Prostate gland (tissue), 2 donors: Measurements from ENCODE around the gene FABP2.
"Not testable (repeated sequence)": the region's sequence is repeated elsewhere in the genome, so short reads cannot be mapped to it uniquely, and the experiment has no call there.

Experiments
- POLR2A ChIP-seq: fragments of 450-650 bp; IDR thresholded peaks from one replicate; pipeline ENCODE4 v1.6.1; 2016; ENCODE audit warnings: antibody characterized with exemption, mild to moderate bottlenecking
- POLR2AphosphoS5 ChIP-seq: sonication (generic); formaldehyde crosslinking; IDR thresholded peaks from one replicate; pipeline ENCODE4 v1.6.1; 2017; ENCODE audit warnings: antibody characterized with exemption
- TF ChIP-seq, protein P1 (sequence below), 4 experiments: fragments of 200-600 bp in 2 of 4; fragments of 450-650 bp in 2 of 4; sonication (generic) in 2 of 4; IDR thresholded peaks; 1 replicate in 3 of 4; 2 replicates in 1 of 4; pipeline ENCODE4 v1.5.1; 2016 to 2019; ENCODE audit warnings: antibody characterized with exemption in 4 of 4, mild to moderate bottlenecking in 2 of 4, moderate library complexity in 2 of 4

DNA sequence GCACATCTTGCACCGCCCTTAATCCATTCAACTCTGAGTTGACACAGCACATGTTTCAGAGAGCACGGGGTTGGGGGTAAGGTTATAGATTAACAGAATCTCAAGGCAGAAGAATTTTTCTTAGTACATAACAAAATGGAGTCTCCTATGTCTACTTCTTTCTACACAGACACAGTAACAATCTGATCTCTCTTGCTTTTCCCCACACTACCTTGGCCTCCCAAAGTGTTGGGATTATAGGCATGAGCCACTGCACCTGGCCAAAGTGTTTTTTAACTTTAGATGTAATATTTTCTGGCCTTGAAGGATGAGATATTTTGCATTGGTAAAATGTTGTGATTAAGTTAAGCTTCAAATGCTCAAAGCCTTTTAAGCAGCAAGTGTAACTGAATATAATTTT, 21.4 kb upstream of the FABP2 start:
- TF ChIP-seq, protein P1, sequence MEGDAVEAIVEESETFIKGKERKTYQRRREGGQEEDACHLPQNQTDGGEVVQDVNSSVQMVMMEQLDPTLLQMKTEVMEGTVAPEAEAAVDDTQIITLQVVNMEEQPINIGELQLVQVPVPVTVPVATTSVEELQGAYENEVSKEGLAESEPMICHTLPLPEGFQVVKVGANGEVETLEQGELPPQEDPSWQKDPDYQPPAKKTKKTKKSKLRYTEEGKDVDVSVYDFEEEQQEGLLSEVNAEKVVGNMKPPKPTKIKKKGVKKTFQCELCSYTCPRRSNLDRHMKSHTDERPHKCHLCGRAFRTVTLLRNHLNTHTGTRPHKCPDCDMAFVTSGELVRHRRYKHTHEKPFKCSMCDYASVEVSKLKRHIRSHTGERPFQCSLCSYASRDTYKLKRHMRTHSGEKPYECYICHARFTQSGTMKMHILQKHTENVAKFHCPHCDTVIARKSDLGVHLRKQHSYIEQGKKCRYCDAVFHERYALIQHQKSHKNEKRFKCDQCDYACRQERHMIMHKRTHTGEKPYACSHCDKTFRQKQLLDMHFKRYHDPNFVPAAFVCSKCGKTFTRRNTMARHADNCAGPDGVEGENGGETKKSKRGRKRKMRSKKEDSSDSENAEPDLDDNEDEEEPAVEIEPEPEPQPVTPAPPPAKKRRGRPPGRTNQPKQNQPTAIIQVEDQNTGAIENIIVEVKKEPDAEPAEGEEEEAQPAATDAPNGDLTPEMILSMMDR (IDR thresholded peaks at IDR 0.05): not testable (repeated sequence)
- not testable (repeated sequence) for TF ChIP-seq POLR2A, POLR2AphosphoS5
